K562 (cell line): ENCODE measurements around the gene NEURL1.

Experiments used
- CBX3 ChIP-seq, 2 experiments: IDR thresholded peaks; 1 replicate in 1 of 2; 2 replicates in 1 of 2; pipeline ENCODE4 v1.6.1; 2012; ENCODE audit warnings: inconsistent platforms in 2 of 2, low read length in 2 of 2, borderline replicate concordance in 1 of 2, control low read depth in 1 of 2
- DACH1 ChIP-seq: fragments of 450-650 bp; IDR thresholded peaks from 2 replicates; pipeline ENCODE4 v1.6.1; 2018; ENCODE audit not compliant: partially characterized antibody
- NFE2L1 ChIP-seq: fragments of 450-650 bp; IDR thresholded peaks from 2 replicates; pipeline ENCODE4 v1.6.1; 2016; ENCODE audit warnings: missing genetic modification characterization, low read depth, mild to moderate bottlenecking, missing compliant biosample characterization, moderate library complexity, borderline replicate concordance
- TF ChIP-seq, protein P1 (sequence below), 2 experiments: fragments of 450-650 bp in 1 of 2; sonication (generic) in 1 of 2; formaldehyde crosslinking in 1 of 2; IDR thresholded peaks; 2 replicates each; pipeline versions ENCODE4 v1.7.1 to v1.9.0; 2016 to 2022; ENCODE audit warnings: inconsistent platforms in 1 of 2, mild to moderate bottlenecking in 1 of 2, missing genetic modification reagents in 1 of 2
- TF ChIP-seq, protein P2 (sequence below): sonication (generic); formaldehyde crosslinking; IDR thresholded peaks from 2 replicates; pipeline ENCODE4 v1.5.0; 2020; ENCODE audit warnings: missing genetic modification reagents
- TF ChIP-seq, protein P3 (sequence below), 3 experiments: IDR thresholded peaks in 2 of 3; conservative IDR thresholded peaks in 1 of 3; 2 replicates each; pipeline ENCODE4 v1.5.1; 2011 to 2012; ENCODE audit warnings: low read length in 3 of 3, mild to moderate bottlenecking in 3 of 3, control low read depth in 2 of 3, improper control_type of control experiment in 1 of 3, inconsistent platforms in 1 of 3, low read depth in 1 of 3, mixed read lengths in 1 of 3, moderate library complexity in 1 of 3; ENCODE audit not compliant: insufficient read depth in 2 of 3

DNA sequence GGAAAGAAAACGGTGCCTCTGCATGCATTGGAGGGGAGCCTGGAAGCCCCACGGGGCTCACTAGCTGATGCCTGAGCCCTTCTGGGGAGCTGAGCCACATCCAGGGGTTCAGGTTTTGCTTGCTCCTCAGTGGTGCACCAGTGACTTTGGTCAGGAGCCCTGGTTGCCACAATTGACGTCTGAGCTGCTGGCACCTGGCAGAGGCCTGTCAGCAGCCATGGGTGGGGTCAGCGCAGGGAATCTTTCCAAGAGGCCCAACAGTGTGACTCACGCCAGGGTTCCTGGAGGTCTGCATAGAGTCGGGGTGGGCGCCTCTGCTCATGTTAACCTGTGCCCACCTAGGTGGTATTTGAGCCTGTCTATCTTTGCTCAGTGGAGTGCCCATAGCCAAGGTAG lies 138.7 kb downstream of the NEURL1 start:
- TF ChIP-seq, protein P1, sequence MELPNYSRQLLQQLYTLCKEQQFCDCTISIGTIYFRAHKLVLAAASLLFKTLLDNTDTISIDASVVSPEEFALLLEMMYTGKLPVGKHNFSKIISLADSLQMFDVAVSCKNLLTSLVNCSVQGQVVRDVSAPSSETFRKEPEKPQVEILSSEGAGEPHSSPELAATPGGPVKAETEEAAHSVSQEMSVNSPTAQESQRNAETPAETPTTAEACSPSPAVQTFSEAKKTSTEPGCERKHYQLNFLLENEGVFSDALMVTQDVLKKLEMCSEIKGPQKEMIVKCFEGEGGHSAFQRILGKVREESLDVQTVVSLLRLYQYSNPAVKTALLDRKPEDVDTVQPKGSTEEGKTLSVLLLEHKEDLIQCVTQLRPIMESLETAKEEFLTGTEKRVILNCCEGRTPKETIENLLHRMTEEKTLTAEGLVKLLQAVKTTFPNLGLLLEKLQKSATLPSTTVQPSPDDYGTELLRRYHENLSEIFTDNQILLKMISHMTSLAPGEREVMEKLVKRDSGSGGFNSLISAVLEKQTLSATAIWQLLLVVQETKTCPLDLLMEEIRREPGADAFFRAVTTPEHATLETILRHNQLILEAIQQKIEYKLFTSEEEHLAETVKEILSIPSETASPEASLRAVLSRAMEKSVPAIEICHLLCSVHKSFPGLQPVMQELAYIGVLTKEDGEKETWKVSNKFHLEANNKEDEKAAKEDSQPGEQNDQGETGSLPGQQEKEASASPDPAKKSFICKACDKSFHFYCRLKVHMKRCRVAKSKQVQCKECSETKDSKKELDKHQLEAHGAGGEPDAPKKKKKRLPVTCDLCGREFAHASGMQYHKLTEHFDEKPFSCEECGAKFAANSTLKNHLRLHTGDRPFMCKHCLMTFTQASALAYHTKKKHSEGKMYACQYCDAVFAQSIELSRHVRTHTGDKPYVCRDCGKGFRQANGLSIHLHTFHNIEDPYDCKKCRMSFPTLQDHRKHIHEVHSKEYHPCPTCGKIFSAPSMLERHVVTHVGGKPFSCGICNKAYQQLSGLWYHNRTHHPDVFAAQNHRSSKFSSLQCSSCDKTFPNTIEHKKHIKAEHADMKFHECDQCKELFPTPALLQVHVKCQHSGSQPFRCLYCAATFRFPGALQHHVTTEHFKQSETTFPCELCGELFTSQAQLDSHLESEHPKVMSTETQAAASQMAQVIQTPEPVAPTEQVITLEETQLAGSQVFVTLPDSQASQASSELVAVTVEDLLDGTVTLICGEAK (IDR thresholded peaks at IDR 0.05), result no peak
- TF ChIP-seq, protein P1 (CRISPR knock-in tag; IDR thresholded peaks at IDR 0.05), result no peak
- TF ChIP-seq, protein P2, sequence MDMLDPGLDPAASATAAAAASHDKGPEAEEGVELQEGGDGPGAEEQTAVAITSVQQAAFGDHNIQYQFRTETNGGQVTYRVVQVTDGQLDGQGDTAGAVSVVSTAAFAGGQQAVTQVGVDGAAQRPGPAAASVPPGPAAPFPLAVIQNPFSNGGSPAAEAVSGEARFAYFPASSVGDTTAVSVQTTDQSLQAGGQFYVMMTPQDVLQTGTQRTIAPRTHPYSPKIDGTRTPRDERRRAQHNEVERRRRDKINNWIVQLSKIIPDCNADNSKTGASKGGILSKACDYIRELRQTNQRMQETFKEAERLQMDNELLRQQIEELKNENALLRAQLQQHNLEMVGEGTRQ (CRISPR knock-in tag), result no peak
- TF ChIP-seq DACH1, result no peak
- no peak for TF ChIP-seq NFE2L1 (tag)
- TF ChIP-seq CBX3 (IDR thresholded peaks at IDR 0.05; ENCODE audit: borderline replicate concordance in 1 of 2, low read length in 2 of 2), result no peak
- TF ChIP-seq, protein P3, sequence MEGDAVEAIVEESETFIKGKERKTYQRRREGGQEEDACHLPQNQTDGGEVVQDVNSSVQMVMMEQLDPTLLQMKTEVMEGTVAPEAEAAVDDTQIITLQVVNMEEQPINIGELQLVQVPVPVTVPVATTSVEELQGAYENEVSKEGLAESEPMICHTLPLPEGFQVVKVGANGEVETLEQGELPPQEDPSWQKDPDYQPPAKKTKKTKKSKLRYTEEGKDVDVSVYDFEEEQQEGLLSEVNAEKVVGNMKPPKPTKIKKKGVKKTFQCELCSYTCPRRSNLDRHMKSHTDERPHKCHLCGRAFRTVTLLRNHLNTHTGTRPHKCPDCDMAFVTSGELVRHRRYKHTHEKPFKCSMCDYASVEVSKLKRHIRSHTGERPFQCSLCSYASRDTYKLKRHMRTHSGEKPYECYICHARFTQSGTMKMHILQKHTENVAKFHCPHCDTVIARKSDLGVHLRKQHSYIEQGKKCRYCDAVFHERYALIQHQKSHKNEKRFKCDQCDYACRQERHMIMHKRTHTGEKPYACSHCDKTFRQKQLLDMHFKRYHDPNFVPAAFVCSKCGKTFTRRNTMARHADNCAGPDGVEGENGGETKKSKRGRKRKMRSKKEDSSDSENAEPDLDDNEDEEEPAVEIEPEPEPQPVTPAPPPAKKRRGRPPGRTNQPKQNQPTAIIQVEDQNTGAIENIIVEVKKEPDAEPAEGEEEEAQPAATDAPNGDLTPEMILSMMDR (IDR thresholded peaks at IDR 0.05 in 2 of 3, conservative IDR thresholded peaks at IDR 0.05 in 1 of 3; ENCODE audit: insufficient read depth in 2 of 3, low read depth in 1 of 3, low read length in 3 of 3), result no peak
